Activated CD4-positive, alpha-beta T cell treated with anti-CD3 and anti-CD28 coated beads for 48 hours (primary cell): ENCODE data around the gene RAB3B.
A peak's percentile ranks its signal among the peaks of the same experiment; 100 is the strongest.

Experiments
- DNase-seq: peaks from one replicate; pipeline ENCODE4 v3.0.0-alpha.2; 2020

RAB3B gene

GRCh38 chr1:51955797-51956527, 34.5 kb downstream of the RAB3B start:
- DNase-seq = no peak

GRCh38 chr1:51954783-51955182, 35.7 kb downstream of the RAB3B start:
- no peak for DNase-seq

GRCh38 chr1:51953079-51953478, 37.4 kb downstream of the RAB3B start:
- no peak for DNase-seq

GRCh38 chr1:51952638-51953037, 37.9 kb downstream of the RAB3B start:
- no peak for DNase-seq

- no peak for DNase-seq
Measured at GRCh38 chr1:51950701-51951100, 39.8 kb downstream of the RAB3B start.

GRCh38 chr1:51949014-51949702, 41.3 kb downstream of the RAB3B start:
- no peak for DNase-seq

- DNase-seq = no peak
Measured at GRCh38 chr1:51948491-51948915, 42.0 kb downstream of the RAB3B start.

GRCh38 chr1:51946300-51946699, 44.2 kb downstream of the RAB3B start:
- DNase-seq = no peak

GRCh38 chr1:51945591-51945990, 44.9 kb downstream of the RAB3B start:
- no peak for DNase-seq

- DNase-seq = no peak
Measured at GRCh38 chr1:51942281-51942680, 48.2 kb downstream of the RAB3B start.

- no peak for DNase-seq
Measured at GRCh38 chr1:51941528-51941927, 49.0 kb downstream of the RAB3B start.

- no peak for DNase-seq
Measured at GRCh38 chr1:51937112-51937511, 53.4 kb downstream of the RAB3B start.

- DNase-seq = no peak
Measured at GRCh38 chr1:51936531-51936930, 54.0 kb downstream of the RAB3B start.

GRCh38 chr1:51933344-51933743, 57.2 kb downstream of the RAB3B start:
- DNase-seq = no peak

GRCh38 chr1:51930329-51930728, 60.2 kb downstream of the RAB3B start:
- DNase-seq = no peak

GRCh38 chr1:51928896-51929295, 61.6 kb downstream of the RAB3B start:
- no peak for DNase-seq

- no peak for DNase-seq
Measured at GRCh38 chr1:51927029-51927428, 63.5 kb downstream of the RAB3B start.

GRCh38 chr1:51926171-51926812, 64.2 kb downstream of the RAB3B start:
- DNase-seq = peak; percentile 16

- DNase-seq = peak; percentile 66
Measured at GRCh38 chr1:51924455-51924854, 66.0 kb downstream of the RAB3B start.

- DNase-seq = no peak
Measured at GRCh38 chr1:51922040-51922439, 68.5 kb downstream of the RAB3B start.

GRCh38 chr1:51920130-51920529, 70.4 kb downstream of the RAB3B start:
- DNase-seq = no peak

GRCh38 chr1:51919684-51920083, 70.8 kb downstream of the RAB3B start:
- no peak for DNase-seq

GRCh38 chr1:51916587-51917405, 73.7 kb downstream of the RAB3B start:
- no peak for DNase-seq
